Left hindlimb (tissue), 1 donor: Measurements from ENCODE around the gene UBXN2A.

ENCODE experiments used
- DNase-seq: peaks from one replicate; pipeline ENCODE4 v3.0.0-alpha.2; 2018

Gene UBXN2A

DNA sequence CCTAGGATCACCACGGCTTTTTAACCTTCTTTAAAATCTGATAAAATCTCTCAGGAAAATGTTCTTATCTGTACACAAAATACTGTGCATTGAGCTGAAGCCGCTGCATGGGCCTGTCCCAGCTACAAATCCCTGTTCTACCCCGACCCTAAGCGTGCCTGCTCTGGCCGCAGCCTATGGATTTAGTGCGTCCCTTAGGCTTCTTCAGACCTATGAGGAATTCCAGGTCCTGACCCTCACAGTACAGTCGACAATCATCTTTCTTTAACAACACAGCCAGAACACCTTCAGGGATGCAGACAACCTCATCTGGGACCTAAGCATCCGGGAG lies 107.4 kb downstream of the UBXN2A start:
- DNase-seq, result no peak

DNA sequence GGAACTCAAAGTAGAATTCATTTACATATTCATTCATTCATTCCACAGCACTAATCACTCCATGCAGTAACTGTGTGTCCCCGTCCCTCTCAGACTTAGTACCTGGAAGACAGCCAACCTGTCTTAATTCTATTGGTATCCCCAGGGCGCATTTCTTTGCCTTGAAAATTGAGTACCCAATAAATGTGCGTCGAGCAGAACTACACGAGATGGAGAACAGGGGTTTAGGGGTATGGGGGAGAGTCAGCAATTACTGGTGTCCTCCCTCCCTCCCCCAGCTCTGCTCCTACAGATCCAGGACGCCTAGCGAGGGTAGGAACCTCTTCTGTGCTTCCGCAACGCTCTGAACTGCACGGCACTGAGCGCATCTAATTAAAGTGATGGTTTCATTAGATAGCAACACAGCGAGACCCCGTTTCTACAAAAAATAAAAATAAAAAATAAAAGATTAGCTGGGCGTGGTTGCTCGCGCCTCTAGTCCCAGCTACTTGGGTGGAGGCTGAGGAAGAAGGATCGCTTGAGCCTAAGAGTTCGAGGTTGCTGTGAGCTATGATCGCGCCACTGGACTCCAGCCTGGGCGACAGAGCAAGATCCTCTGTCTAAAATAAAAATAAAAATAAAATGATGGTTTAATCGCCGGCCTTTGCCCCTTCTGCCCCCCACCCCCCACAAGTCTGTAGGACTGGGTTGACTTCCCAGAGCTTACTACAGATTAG lies 108.7 kb downstream of the UBXN2A start:
- DNase-seq, result no peak

DNA sequence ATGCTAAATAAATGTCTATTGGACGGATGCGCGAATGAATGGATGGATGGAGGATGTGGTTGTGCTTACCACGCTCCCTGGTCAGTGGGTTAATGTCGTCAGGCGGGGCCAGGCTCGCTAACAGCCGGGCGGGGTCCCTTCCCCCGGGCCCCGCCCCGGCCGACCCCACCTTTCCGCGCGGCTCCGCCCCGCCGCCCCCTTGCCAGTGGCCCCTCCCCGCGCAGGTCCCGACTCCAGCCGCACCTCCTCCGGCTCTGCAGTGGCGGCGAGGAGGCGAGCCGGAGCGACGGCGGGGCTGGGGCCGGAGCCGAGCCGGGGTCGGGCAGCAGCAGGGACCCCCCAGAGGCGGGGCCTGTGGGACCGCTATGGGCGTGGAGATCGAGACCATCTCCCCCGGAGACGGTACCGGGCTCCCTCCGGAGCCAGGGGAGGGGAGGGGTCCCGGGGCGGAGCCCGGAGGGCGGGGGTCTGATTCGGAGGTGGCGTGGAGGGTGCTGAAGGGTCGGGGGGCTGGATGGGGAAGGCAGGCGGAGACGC lies 109.3 kb downstream of the UBXN2A start, which contains the start of gene FKBP1B:
TSS of gene FKBP1B (plus strand) at position 257 of the 537 bp plus-strand sequence. CDS start at position 366, 109 bp downstream.
- DNase-seq, result peak; percentile 74

DNA sequence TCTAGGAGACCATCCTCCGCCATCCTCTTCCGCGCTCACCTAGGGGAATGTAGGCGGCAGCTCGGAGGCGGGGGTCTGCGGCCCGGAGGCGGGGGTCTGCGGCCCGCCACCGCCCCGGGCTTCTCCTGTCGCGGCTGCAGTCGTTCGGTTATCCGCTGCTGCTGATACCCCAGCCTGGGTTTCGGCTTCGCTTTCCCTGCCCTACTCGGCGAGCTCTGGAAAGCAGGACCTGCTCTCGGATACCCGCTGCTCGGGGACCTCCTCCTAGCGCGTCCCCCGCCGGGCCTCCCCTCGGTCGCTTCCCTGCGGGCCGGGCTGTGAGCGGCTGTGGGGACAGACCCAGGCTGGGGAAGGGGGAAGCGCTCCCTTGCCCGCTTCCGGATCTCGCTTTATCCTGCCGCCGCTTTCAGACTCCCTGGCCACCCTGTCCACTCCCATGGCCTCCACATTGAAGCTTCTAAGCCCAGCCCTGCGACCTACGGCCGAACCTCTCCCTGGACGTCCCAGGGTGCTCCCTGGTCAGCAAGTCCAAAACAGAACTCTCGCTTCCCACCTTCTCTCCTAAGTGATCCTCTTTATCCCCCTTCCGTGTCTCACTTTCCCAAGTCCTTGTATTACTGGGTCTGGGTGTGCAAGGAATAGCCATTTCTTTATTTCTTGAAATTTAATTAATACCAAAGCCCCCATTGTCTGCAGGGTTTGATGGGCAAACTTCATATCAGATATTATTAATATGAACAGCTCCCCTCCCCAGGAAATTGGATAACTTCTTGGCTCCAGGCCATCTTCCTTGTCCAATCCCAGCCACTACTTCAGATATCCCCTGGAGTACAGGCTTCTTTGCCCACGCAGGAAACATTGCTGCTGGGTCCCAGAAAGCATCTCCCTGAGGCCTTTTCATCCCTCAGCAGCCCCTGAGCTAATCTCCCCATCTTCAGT lies 110.0 kb downstream of the UBXN2A start:
- DNase-seq, result peak; percentile 52

DNA sequence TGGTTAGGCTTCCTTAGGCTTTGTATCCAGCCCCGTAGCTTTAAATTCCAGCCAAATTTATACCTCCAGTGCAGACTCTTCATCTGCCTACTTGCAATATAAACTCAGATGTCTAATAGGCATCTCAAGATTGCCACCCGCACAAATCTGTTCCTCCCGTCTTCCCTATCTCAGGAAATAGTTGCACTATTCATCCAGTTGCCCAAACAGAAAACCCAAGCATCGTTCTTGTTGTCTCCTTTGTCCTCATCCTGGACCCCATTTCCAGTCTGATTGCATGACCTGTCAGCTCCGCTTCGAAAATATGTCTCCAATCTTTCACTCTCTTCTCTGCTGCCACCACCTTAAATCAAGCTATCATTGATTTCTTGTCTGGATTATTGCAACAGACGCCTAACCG lies 111.6 kb downstream of the UBXN2A start:
- no peak for DNase-seq

DNA sequence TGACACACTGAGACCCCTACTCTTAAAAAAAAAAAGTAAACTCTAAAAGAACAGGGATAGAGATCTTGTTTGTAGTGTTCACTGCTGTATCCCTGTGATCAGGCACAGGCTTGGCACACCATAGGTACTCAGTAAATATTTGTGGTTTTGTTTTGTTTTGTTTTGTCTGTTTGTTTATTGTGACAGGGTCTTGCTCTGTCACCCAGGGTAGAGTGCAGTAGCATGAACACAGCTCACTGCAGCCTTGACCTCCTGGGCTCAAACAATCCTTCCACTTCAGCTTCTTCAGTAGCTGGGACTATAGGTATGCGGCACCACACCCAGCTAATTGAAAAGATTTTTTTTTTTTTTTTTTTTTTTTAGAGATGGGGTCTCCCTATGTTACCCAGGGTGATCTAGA lies 112.7 kb downstream of the UBXN2A start:
- DNase-seq, result no peak
